K562 (cell line): ENCODE measurements around the gene STK11. TPM values are rescaled to one million over a fixed set of nuclear protein-coding genes. Genes with fewer than 3 reads are reported as not detected.
A peak's percentile ranks its signal among the peaks of the same experiment; 100 is the strongest.

Experiments used
- BCLAF1 ChIP-seq, 2 experiments: fragments of 450-650 bp in 1 of 2; IDR thresholded peaks; 2 replicates each; pipeline ENCODE4 v1.6.1; 2011 to 2017; ENCODE audit warnings: low read depth in 2 of 2, antibody characterized with exemption in 1 of 2, borderline replicate concordance in 1 of 2, low read length in 1 of 2, mild to moderate bottlenecking in 1 of 2, mixed read lengths in 1 of 2; ENCODE audit not compliant: control insufficient read depth in 1 of 2
- CCAR2 ChIP-seq: fragments of 200-400 bp; formaldehyde crosslinking; IDR thresholded peaks from 2 replicates; pipeline ENCODE4 v1.6.1; 2017; ENCODE audit warnings: mild to moderate bottlenecking, low read depth, low read length
- ESRRA ChIP-seq: fragments of 450-650 bp; IDR thresholded peaks from 2 replicates; pipeline ENCODE4 v1.6.1; 2014; ENCODE audit warnings: low read depth, mild to moderate bottlenecking, moderate library complexity, borderline replicate concordance
- ESRRB ChIP-seq: fragments of 250-450 bp; sonication (Bioruptor Pico); IDR thresholded peaks from 2 replicates; pipeline ENCODE4 v1.5.0; 2020; ENCODE audit warnings: mild to moderate bottlenecking, moderate library complexity, borderline replicate concordance
- GTF3C2 ChIP-seq: IDR thresholded peaks from 3 replicates; pipeline ENCODE4 v1.6.1; 2011; ENCODE audit warnings: borderline replicate concordance, mild to moderate bottlenecking, moderate library complexity; ENCODE audit not compliant: insufficient read length; ENCODE audit errors: extremely low read depth
- HDAC8 ChIP-seq: fragments of 450-650 bp; IDR thresholded peaks from 2 replicates; pipeline ENCODE4 v1.6.1; 2016; ENCODE audit warnings: mild to moderate bottlenecking, missing genetic modification characterization, moderate library complexity, missing compliant biosample characterization
- POLR2AphosphoS5 ChIP-seq: IDR thresholded peaks from 2 replicates; pipeline ENCODE4 v1.6.1; 2011; ENCODE audit warnings: mild to moderate bottlenecking, low read depth, low read length, moderate library complexity; ENCODE audit not compliant: control insufficient read depth, insufficient read depth
- RBM25 ChIP-seq: fragments of 200-400 bp; formaldehyde crosslinking; IDR thresholded peaks from 2 replicates; pipeline ENCODE4 v1.6.1; 2018; ENCODE audit warnings: low read length, low read depth, moderate library complexity; ENCODE audit not compliant: severe bottlenecking
- TAF15 ChIP-seq: fragments of 200-400 bp; formaldehyde crosslinking; IDR thresholded peaks from 2 replicates; pipeline ENCODE4 v1.6.1; 2017; ENCODE audit warnings: mild to moderate bottlenecking, low read depth, low read length, moderate library complexity
- ZBTB34 ChIP-seq: fragments of 250-450 bp; sonication (Bioruptor Pico); IDR thresholded peaks from 2 replicates; pipeline ENCODE4 v1.8.0; 2021; ENCODE audit warnings: mild to moderate bottlenecking, moderate library complexity
- polyA plus RNA-seq, 8 experiments: library from polyadenylated mRNA; depleted of rRNA in 4 of 8; stranded (reverse) in 5 of 8; unstranded in 3 of 8; fragments of >200 nt; fragmentation: Nextera tagmentation in 2 of 8; fragmentation: Illumina TruSeq in 1 of 8; extraction: Ambion mirVana in 2 of 8; extraction: Trizol in 1 of 8; gene quantifications; 2 replicates each; pipeline versions ENCODE4 v1.2.1 to v1.2.3, GENCODE V29; 2011 to 2014; ENCODE audit warnings: inconsistent platforms in 1 of 8, missing spikeins in 1 of 8
- total RNA-seq, 7 experiments: library from RNA; depleted of rRNA in 6 of 7; stranded (reverse); fragments of >200 nt in 6 of 7; fragmentation: Illumina TruSeq in 2 of 7; extraction: Trizol in 2 of 7; gene quantifications; 2 replicates each; pipeline versions ENCODE4 v1.2.1 to v1.2.3, GENCODE V29; 2011 to 2021; ENCODE audit warnings: low replicate concordance in 1 of 7
- TF ChIP-seq, protein P1 (sequence below): sonication (generic); formaldehyde crosslinking; IDR thresholded peaks from 2 replicates; pipeline ENCODE4 v1.8.1; 2023; ENCODE audit warnings: missing genetic modification reagents, mild to moderate bottlenecking, borderline replicate concordance

STK11 gene
- total and polyA plus RNA-seq, 9 of the 15 experiments (the other 6 are each of a cell fraction or from before 2014, with no cell fraction given), result 0.15 to 96.5 (median 31.7) TPM

- TF ChIP-seq HDAC8 (tag), result 0 out of 2 replicates have a peak, but pooled peaks have one; percentile 27
- peak; percentile 75 for TF ChIP-seq ESRRA
- TF ChIP-seq ZBTB34 (CRISPR knock-in tag), result no peak
- TF ChIP-seq POLR2AphosphoS5, result peak; percentile 69
- no peak for TF ChIP-seq CCAR2
- TF ChIP-seq, protein P1, sequence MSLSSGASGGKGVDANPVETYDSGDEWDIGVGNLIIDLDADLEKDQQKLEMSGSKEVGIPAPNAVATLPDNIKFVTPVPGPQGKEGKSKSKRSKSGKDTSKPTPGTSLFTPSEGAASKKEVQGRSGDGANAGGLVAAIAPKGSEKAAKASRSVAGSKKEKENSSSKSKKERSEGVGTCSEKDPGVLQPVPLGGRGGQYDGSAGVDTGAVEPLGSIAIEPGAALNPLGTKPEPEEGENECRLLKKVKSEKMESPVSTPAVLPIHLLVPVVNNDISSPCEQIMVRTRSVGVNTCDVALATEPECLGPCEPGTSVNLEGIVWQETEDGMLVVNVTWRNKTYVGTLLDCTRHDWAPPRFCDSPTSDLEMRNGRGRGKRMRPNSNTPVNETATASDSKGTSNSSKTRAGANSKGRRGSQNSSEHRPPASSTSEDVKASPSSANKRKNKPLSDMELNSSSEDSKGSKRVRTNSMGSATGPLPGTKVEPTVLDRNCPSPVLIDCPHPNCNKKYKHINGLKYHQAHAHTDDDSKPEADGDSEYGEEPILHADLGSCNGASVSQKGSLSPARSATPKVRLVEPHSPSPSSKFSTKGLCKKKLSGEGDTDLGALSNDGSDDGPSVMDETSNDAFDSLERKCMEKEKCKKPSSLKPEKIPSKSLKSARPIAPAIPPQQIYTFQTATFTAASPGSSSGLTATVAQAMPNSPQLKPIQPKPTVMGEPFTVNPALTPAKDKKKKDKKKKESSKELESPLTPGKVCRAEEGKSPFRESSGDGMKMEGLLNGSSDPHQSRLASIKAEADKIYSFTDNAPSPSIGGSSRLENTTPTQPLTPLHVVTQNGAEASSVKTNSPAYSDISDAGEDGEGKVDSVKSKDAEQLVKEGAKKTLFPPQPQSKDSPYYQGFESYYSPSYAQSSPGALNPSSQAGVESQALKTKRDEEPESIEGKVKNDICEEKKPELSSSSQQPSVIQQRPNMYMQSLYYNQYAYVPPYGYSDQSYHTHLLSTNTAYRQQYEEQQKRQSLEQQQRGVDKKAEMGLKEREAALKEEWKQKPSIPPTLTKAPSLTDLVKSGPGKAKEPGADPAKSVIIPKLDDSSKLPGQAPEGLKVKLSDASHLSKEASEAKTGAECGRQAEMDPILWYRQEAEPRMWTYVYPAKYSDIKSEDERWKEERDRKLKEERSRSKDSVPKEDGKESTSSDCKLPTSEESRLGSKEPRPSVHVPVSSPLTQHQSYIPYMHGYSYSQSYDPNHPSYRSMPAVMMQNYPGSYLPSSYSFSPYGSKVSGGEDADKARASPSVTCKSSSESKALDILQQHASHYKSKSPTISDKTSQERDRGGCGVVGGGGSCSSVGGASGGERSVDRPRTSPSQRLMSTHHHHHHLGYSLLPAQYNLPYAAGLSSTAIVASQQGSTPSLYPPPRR (CRISPR knock-in tag), result no peak
- no peak for TF ChIP-seq BCLAF1 (IDR thresholded peaks at IDR 0.05; ENCODE audit: borderline replicate concordance in 1 of 2, control insufficient read depth in 1 of 2, low read depth in 2 of 2, low read length in 1 of 2)
- no peak for TF ChIP-seq GTF3C2
- no peak for TF ChIP-seq TAF15
- peak; percentile 100 for TF ChIP-seq RBM25
- TF ChIP-seq ESRRB (CRISPR knock-in tag), result no peak
Observed at GRCh38 chr19:1205114-1206099, at the start of gene STK11 (continued).
